Right kidney (tissue), 9 donors: ENCODE data around the gene TAF1C.
A peak's percentile ranks its signal among the peaks of the same experiment; 100 is the strongest.
"Not testable (repeated sequence)": the region's sequence is repeated elsewhere in the genome, so short reads cannot be mapped to it uniquely, and the experiment has no call there.

Source experiments
- DNase-seq: peaks from one replicate; pipeline ENCODE4 v3.0.0-alpha.2; 2016
- long read RNA-seq, 8 donors: transcript quantifications; one replicate each; lab custom pipeline, GENCODE V29; 2026

The TAF1C gene, protein sequence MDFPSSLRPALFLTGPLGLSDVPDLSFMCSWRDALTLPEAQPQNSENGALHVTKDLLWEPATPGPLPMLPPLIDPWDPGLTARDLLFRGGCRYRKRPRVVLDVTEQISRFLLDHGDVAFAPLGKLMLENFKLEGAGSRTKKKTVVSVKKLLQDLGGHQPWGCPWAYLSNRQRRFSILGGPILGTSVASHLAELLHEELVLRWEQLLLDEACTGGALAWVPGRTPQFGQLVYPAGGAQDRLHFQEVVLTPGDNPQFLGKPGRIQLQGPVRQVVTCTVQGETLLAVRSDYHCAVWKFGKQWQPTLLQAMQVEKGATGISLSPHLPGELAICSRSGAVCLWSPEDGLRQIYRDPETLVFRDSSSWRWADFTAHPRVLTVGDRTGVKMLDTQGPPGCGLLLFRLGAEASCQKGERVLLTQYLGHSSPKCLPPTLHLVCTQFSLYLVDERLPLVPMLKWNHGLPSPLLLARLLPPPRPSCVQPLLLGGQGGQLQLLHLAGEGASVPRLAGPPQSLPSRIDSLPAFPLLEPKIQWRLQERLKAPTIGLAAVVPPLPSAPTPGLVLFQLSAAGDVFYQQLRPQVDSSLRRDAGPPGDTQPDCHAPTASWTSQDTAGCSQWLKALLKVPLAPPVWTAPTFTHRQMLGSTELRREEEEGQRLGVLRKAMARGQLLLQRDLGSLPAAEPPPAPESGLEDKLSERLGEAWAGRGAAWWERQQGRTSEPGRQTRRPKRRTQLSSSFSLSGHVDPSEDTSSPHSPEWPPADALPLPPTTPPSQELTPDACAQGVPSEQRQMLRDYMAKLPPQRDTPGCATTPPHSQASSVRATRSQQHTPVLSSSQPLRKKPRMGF
- long read RNA-seq, donor 1, partial matches to known transcripts, result 0 of 1 reads
- long read RNA-seq, donor 1, other reads (novel, unspliced or antisense), result 0 of 1 reads
- long read RNA-seq, donor 2, partial matches to known transcripts, result 9 of 10 reads
- long read RNA-seq, donor 2, other reads (novel, unspliced or antisense), result 0 of 10 reads
- long read RNA-seq, donor 3, partial matches to known transcripts, result 0 of 1 reads
- long read RNA-seq, donor 3, other reads (novel, unspliced or antisense), result 0 of 1 reads
- long read RNA-seq, donor 4, partial matches to known transcripts, result 0 of 3 reads
- long read RNA-seq, donor 4, other reads (novel, unspliced or antisense), result 0 of 3 reads
- long read RNA-seq, donor 5, partial matches to known transcripts, result 0 of 3 reads
- long read RNA-seq, donor 5, other reads (novel, unspliced or antisense), result 0 of 3 reads
- long read RNA-seq, donor 6, partial matches to known transcripts, result 15 of 15 reads
- long read RNA-seq, donor 6, other reads (novel, unspliced or antisense), result 0 of 15 reads
- long read RNA-seq, donor 7, result 0 reads
- long read RNA-seq, donor 8, partial matches to known transcripts, result 5 of 8 reads
- long read RNA-seq, donor 8, other reads (novel, unspliced or antisense), result 0 of 8 reads

DNA sequence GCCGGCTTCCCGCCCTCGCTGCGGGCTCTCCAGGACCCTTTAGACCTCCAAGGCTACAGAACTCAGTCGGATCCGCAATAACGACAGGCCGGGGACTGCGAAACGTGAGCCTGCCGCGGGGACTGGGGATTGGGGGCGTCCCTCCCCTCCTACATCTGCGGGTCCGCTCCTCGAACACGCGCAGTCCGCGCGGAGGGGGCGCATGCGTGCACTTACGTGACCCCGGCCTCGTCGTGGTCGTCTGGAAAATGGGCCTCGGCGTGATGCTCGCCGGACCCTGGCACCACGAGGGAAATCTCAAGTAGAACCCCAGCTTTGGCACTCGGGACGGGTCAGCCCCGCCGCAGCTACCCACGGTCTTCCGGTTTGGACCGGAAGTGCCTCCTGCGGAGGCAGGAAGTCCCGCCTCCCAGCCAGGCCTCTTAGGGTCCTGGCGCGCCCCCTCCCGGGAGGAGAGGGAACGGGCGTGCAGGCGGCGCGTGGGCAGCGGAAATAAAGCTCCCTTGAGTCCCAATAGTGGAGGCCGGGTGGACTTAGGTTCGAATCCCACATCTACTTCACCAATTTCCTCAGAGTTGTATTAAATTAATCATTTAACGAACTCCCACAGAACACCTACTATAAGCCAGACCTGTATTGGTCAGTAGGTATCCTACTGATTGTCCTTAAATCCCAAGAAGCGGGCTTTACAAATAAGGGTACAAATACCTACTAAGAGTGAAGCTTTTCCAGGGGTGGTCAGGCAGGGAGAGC lies at the start of gene TAF1C:
TSS of gene TAF1C (minus strand) at position 373 of the 753 bp plus-strand sequence. CDS start 2,069 bp downstream, outside the sequence.
- peak; percentile 89 for DNase-seq

DNA sequence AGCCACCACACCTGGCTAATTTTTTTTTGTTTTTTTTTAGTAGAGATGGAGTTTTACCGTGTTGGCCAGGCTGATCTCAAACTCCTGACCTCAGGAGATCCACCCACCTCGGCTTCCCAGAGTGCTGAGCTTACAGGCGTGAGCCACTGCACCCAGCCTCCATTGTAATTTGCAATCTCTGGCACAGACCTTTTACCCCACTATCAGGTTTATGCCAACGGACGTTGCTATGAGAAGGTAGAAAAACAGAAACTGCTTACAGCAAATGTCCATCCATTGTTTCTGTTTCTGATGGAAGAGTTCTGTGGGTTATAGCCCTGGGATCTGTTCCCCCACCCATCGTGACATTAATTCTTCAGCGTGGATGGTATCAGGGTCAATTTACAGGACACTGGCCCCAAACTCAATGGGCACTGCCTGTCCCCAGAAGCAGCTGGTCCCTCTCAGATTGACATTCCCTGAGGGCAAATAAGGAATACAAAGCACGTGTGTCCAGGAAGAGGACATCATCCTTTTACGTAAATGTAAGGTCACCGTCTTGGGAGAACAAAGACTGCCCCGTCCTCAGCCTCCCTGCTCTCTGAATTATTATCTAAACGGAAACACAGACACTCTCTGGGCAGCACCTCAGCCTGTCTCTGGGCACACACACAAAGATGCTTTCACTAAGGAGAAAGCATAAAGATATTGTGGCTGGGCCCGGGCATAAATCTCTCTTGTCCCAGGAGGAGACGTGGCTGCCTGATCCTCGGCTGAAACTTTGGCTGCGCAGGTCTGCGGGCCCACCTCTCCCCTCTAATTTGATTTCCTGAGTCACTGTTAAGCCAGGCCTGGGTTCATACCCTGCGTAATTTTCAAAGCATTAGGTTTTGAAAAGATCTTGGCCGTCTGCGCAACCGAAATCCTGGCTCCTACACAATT lies 47.7 kb upstream of the TAF1C start:
- DNase-seq, result peak; percentile 25

DNA sequence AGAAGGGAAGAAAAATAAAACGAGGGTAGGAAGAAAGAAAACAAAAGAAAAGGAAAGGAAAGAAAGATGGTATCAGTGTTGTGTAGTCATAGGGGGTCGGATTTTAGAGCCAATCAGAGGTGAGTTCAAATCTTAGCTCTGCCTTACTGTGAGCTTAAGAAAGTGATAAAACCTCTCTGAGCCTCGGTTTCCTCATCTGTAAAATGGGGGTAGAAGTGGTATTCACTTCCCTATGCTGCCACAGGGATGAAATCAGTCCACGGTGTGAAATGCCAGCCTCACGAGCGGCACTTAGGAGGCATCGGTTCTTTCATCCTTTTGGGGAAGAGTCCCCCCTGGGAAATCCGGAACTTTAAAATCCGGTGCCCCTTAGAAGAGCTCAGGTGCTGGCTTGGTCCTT lies 46.9 kb upstream of the TAF1C start:
- DNase-seq, result no peak

DNA sequence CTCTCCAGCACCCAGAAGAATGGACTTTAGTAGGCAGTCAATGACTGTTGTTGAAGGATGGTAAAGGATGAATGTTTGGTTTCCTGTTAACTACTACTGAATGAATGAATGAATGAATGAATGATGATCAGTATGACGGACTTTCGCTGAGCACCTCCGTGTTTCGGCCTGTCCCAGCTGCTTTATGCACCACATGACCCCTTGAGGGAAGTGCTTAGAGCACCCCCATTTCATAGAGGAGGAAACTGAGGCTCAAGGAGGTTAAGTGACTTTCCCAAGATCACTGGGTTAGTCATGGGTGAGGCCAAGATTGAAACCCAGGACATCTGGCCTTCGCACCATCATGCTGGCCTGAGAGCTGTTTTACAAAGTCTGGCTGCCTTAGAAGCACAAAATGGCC lies 46.1 kb upstream of the TAF1C start:
- no peak for DNase-seq

DNA sequence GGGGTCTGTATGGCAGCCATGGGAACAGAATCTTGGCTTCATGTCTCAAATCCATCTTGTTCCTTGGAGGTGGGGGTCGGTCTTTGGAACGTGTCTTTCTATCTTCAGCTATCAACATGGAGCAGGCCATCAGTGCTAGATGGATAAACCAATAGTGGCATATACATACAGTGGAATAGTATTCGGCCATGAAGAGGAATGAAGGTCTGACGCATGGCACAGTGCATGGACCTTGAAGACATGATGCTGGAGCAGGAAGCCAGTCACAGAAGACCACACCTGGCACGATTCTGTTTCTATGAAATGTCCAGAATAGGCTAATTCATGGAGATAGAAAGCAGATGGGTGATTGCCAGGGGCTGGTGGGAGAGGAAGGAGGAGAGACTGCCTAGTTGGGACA lies 45.2 kb upstream of the TAF1C start:
- no peak for DNase-seq

DNA sequence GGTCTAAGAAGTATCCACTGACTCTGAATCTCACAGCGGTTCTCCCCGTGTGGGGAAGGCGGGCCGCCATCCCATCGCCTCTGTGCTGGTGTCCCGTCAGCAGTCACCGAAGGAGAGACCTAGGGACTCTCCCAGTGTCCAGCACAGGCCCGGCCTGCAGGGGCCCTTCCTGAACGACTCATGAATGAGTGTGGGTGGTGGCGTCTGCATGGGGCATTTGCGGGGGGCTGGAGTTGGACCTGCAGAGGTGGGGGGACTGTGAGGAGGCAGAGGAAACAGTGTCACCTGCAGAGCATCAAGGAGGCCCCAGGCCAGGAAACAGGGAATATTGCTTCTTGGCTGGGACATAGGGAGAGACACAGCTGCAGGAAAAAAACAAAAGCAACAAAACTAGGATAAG lies 42.6 kb upstream of the TAF1C start:
- no peak for DNase-seq

DNA sequence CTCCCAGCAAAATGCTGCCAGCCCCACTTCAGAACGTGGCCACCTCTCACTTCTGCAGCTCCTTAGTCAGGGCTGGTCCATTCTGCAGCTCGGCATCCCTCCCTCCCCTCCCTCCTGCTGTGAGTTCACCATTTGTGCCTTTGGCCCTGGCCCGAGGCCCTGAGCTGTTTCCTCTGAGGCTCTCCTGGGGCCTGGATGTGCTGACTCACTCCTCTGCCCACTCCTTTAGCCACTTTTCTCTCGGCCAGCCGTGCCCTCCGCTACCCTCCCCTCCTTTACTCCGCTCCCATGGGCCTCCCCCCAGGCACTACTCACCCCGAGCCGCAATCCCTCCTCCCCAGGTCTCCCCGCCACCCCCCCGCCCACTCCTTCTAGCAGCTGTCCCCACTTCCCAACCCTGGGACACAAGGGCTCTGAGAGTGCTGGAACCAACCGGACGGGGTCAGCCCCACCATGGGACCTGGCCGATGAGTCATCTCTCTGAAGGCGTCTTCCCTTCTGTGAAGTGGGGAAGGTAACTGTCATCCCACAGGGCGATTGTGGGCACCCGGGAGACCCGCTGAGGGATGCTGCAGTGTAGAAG lies 41.5 kb upstream of the TAF1C start:
- no peak for DNase-seq

DNA sequence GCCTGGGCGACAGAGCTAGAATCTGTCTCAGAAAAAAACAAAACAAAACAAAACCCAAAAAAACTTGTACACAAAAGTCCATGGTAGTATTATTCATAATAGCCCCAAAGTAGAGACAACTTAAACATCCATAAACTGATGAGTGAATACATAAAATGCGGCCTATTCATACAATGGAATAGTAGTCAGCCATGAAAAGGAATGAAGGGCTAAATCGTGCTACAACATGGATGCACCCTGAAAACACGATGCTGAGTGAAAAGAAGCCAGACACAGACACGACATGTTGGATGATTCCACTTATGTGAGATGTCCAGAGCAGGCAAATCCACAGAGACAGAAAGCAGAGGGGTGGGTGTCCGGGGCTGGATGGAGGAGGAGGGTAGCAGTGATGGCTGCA lies 40.7 kb upstream of the TAF1C start:
- DNase-seq, result no peak

DNA sequence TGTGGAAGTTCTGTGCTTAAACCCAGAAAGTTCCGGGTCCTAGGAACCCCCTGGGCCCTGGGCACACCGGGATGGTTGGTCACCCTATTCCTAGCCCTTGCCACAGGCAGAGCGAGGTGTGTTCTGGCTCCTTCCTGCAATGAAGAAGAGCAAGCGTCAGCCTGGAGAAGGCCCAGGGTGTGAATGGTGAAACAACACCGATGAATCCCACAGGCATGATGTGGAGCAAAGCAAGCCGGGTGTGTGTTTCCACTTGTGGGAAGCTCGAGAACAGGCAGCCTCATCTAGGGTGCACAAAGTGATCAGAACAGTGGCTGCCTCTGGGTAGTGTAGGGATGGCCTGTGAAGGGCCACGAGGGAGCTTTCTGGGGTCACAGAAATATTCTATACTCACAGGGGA lies 39.2 kb upstream of the TAF1C start:
- DNase-seq, result no peak

DNA sequence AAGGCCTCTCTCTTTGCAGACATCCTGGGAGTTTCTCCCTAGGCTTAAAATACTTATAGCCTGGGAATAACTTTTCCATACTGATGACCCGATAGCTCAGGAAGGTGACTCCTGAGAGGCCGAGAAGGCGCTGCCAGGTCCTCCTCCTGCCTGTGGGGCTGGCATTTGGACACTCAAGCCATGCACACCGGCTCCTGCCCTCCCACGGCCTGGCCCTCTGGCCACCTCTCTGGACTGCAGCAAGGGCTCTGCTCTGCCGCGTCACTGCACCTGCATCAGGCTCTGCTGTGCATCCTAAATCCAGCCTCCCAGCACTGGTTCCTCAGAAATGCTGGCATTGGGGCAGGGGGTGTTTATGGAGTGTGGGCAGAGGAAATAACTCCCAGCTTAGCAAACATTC lies 38.7 kb upstream of the TAF1C start:
- DNase-seq, result no peak

DNA sequence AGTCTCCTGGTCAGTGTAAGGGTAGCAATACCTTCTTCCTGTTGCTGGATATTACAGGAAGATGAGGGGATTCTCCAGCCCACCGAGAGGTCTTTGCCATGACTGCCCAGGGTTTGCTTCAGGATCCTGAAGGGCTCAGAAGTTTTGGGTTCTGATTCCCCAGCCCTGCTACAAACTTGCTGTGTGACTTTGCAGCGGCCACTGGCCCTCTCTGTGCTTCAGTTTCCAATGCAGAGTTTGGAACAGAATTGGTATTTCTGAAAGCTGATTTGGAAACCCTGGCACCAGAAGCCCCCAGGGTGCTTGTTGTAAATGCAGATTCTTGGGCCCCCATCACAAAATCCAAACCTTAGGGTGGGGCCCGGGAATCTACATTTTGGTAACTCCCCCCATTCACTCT lies 38.3 kb upstream of the TAF1C start:
- DNase-seq, result no peak

DNA sequence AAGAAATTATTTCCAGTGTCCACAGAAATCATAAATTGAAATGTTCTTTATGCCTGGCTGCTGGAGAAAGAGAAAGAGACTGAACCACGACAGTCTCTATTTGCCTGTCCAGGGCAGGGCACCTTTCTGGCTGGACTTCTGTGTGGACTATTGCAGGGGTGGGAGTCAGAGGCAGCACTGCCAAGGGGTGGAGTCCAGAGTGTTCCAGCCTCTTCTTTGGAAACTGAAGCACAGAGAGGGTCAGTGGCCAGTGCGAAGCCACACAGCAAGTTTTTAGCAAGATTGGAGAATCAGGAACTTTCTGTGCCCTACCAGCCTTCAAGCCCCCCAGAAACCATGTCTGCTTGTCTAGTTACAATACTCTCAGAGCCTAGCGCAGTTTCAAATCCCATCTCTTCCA lies 37.7 kb upstream of the TAF1C start:
- DNase-seq, result no peak

DNA sequence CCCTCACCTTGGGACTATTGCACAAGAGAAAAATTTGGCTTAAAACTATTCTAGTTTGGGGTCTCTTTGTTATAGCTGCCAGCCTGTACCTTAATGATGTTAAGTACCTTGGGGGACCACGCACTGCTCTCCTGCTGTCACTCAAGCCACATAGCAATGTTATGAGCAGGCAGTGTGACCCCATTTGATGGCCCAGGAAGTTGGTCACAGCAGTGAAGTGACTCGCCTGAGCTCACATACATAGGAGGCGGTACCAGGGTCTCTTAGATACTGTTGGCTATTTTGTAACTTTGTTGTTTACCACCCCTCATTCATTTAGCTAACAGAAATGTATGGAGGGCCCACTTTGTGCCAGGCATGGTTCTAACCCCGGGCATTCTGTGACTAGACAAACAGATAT lies 36.6 kb upstream of the TAF1C start:
- no peak for DNase-seq

DNA sequence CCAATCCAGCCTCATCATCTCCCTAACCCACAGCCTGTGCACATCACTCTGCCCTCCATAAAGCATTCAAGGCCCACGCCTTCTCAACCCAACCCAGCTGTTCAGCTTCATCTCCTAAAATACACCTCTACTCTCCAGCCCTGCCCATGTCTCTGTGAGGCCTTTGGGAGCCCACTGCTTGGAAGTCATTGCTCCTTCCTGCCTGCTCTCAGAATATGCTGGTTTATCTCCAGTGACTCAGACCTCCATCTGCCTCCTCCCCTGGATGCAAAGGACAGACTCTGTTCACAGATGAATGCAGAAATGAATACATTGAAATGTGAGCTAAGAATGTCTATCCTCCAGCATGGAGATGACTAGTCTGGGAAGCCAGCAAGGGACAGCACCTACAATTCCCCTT lies 34.0 kb upstream of the TAF1C start:
- DNase-seq, result no peak

DNA sequence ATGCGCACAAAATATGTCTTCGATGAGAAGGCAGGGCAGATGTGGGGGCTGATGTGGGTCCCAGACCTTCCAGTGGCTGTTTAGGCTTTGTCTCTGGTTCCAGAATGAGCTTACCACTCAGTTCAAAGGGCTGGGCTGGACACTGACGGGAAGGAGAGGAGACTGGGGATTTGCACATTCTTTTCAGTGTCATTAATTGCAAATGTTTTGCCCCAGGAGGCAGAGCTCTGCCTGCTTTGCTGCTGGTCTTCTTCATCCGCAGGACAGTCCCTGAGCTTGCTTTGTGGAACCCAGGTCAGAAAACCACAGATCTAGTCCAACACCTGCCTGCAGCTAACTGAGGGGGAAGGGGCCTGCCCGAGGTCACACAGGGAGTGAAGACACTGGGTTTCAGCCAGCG lies 32.1 kb upstream of the TAF1C start:
- no peak for DNase-seq

DNA sequence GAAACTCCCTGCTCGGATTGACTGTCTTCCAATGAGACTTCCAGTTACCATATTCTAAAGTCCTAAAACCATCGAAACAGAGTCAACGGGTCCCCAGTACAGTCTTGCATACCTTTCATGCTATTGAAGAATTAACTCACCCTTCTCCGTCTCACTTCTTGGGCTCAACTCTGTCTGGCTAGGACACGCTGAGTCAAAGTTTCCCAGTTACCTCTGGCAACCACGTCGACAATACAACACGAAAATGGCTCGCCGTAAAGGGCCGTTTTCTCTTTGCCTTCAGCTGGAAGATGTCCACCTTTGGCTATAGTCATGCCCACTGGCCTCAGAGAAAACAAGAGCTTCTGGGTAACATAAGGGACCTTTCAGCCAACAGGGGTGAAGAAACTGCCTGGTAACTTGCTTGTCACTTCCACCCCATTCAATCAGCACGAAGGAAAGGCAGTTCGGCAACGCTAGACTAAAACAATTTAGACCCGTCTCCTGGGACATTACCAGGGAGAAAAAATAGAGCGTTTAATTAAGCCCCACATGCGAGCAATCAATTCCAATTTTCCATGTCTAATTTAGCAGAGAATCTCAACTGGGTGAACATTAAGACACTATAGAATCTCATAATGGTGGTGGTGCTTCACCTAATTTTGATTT lies 31.4 kb upstream of the TAF1C start:
- no peak for DNase-seq

DNA sequence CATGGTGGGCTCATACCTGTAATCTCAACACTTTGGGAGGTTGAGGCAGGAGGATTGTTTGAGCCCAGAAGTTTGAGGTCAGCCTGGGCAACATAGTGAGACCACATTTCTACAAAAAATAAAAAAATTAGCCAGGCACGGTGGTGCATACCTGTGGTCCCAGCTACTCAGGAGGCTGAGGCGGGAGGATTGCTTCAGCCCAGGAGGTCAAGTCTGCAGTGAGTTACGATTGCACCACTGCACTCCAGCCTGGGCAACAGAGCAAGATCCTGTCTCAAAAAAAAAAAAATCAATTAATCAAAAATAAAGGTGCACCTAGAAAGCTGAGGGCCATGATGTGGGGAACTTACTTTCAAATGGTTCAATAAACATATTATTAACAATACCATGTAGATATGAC lies 29.3 kb upstream of the TAF1C start:
- not testable (repeated sequence) for DNase-seq

DNA sequence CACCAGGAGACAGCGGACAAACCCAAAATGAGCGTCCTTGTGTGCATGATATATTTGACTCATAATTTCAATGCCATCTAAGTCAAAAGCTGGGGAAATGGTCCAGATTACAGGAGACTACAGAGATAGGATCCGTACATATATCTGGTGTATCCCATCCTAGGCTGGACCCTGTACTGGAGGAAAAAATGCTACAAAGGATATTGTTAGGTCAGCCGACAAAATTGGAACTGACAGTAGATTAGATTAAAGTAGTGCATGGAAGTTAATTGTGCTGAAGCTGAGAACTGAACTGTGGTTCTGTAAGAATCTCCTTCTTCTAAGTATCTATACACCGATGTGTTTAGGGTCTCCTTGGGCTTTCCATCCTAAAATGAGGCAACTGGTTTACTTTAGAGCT lies 28.7 kb upstream of the TAF1C start:
- DNase-seq, result no peak

DNA sequence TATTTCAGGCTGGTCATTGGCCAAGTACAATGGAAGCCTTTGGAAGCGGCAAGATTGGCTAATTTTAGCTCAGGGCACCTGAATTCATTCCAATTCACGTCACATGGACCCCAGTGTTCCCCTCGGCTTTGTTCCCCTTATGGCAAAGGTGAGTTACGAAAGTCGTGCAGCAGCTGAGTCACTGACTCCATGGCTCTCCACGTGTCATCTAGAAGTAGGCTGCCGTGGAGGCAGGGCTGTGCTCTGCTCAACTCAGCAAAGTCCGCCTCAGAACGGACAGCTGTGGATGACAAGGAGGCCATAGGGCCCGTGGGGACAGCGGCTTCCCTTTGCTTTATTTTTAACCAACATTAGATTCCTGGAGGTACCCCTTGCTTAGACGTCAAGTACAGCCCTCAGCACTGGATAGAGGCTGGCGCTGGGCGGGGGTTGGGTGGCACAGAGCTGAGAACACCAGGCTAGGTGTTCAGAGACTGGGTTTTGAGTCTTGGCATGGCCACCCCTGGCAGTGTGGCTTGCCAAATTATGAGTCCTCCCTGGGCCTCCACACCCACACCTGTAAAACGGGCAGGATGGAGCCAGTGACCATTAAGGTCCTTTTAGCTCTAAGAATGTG lies 27.7 kb upstream of the TAF1C start:
- DNase-seq, result no peak
